ENCODE measurements around the gene COASY.

GRCh38 chr17:42512246-42512645 is 49.7 kb upstream of the COASY start:
- TF ChIP-seq YY1 (IDR thresholded peaks at IDR 0.05; ENCODE audit: insufficient read depth, insufficient read length) (no peak), SUZ12 (IDR thresholded peaks at IDR 0.05; ENCODE audit: extremely low read depth, insufficient read depth, insufficient read length) (no peak), ZNF274 (IDR thresholded peaks at IDR 0.05; ENCODE audit: low read depth, low read length) (no peak)
